Calu3 (cell line): ENCODE measurements around the gene HHAT. TPM values are rescaled to one million over a fixed set of nuclear protein-coding genes. Genes with fewer than 3 reads are reported as not detected.
"Not testable (repeated sequence)": the region's sequence is repeated elsewhere in the genome, so short reads cannot be mapped to it uniquely, and the experiment has no call there.

ENCODE experiments used
- BruUV-seq: library from RNA; stranded (reverse); fragments of 400-500 nt; replicated peaks from 2 replicates; lab custom pipeline; 2021; lab: Mats Ljungman, UMichigan
- CTCF ChIA-PET: fragments of 300-600 bp; sonication (Branson Sonifier 250); formaldehyde crosslinking; loops from one replicate; lab custom pipeline; 2022; ENCODE audit warnings: antibody characterized with exemption; lab: Charles Lee
- DNase-seq: peaks from one replicate; pipeline ENCODE4 v3.0.0; 2022
- H3K27ac Mint-ChIP-seq: one replicate; pipeline ENCODE4 v1.8.0; 2022; ENCODE audit warnings: mixed read lengths; ENCODE audit not compliant: unreplicated experiment
- H3K27me3 Mint-ChIP-seq: one replicate; pipeline ENCODE4 v1.8.0; 2022; ENCODE audit warnings: mixed read lengths; ENCODE audit not compliant: unreplicated experiment
- H3K36me3 Mint-ChIP-seq: one replicate; pipeline ENCODE4 v1.8.0; 2022; ENCODE audit warnings: mild to moderate bottlenecking, moderate library complexity, mixed read lengths; ENCODE audit not compliant: insufficient read depth, unreplicated experiment
- H3K4me1 Mint-ChIP-seq: one replicate; pipeline ENCODE4 v1.8.0; 2022; ENCODE audit warnings: mild to moderate bottlenecking, low read depth, mixed read lengths; ENCODE audit not compliant: unreplicated experiment
- H3K4me3 Mint-ChIP-seq: one replicate; pipeline ENCODE4 v1.8.0; 2022; ENCODE audit warnings: mild to moderate bottlenecking, low read depth, moderate library complexity, mixed read lengths; ENCODE audit not compliant: unreplicated experiment
- H3K9me3 Mint-ChIP-seq: one replicate; pipeline ENCODE4 v1.8.0; 2022; ENCODE audit warnings: low read depth, mixed read lengths; ENCODE audit not compliant: unreplicated experiment
- CTCF ChIP-seq: fragments of 200-600 bp; IDR thresholded peaks from one replicate; pipeline ENCODE4 v1.8.0; 2022; ENCODE audit warnings: antibody characterized with exemption; ENCODE audit not compliant: unreplicated experiment
- intact Hi-C: fragments of 100-400 bp; cut with micrococcal nuclease; formaldehyde crosslinking; loops from one replicate; pipeline ENCODE4 v1.10.0; 2022; ENCODE audit not compliant: unreplicated experiment
- total RNA-seq: library from RNA; stranded (reverse); gene quantifications from 2 replicates; pipeline ENCODE4 v1.2.3, GENCODE V29; 2022

The HHAT gene
- total RNA-seq, 1 experiment from 2014 or later = 5.8 TPM

DNA sequence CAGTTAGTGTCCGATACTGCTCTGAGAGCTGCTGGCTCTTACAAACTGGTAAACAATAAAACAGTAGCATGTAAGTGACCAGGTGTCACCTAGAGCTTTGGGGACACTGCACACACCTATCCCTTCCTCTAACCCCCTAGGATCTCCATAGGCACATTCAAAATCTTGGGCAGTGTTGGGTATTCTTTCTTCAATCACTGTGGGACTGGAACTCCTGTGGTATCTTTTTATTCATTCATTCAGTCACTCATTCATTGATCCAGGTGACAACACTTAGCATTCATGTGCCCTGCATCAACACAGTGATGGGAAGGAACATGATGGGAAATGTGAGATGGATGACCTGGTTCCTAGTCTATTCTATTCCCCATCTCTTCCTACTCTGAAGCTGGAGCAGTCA is 73.9 kb downstream of the HHAT start:
- CTCF ChIA-PET = interaction anchor here (1.2 to 2.2 kb wide), 2 partner anchors 29 to 42 kb away, joined by 3 to 6 read pairs; no protein-coding TSS in a partner anchor

DNA sequence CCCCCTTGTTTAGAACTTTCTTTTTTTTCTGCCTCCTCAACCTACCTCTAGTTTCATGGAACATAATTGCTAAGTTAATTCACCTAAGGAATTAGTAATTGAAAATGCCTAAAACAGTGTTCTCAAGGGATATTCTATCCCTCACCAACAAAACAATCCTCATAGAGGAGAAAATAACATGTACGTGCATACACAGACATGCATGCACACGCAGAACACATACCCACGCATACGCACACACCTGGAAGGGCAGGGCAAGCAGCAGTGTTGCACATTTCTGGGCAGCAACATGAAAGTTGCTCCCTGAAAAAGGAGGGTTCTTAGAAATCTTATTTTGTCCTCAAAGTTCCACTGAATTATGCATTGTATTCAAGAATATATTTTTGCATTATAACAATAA is 76.6 kb downstream of the HHAT start:
- peaks cover 6% of the 10 kb centered on the region for H3K4me1 Mint-ChIP-seq
- no peak overlapping the region for H3K4me3 Mint-ChIP-seq
- BruUV-seq = no TSS peak
- H3K9me3 Mint-ChIP-seq = no peaks in the 10 kb centered on the region
- H3K27me3 Mint-ChIP-seq = no peaks in the 10 kb centered on the region
- CTCF ChIA-PET = no interaction called here
- H3K36me3 Mint-ChIP-seq = no peaks in the 10 kb centered on the region
- intact Hi-C loops = no loop called here
- no peak for TF ChIP-seq CTCF
- DNase-seq = no peak
- no peak overlapping the region for H3K27ac Mint-ChIP-seq

More for the DNA sequence above, 73.9 kb downstream of the HHAT start:
- Mint-ChIP-seq H3K4me1 (peaks cover 8% of the 10 kb centered on the region), H3K36me3 (no peaks in the 10 kb centered on the region), H3K4me3 (no peak overlapping the region), H3K9me3 (no peaks in the 10 kb centered on the region), H3K27ac (no peak overlapping the region), H3K27me3 (no peaks in the 10 kb centered on the region)
- DNase-seq = no peak
- TF ChIP-seq CTCF = no peak
- no TSS peak for BruUV-seq
- intact Hi-C loops = loop anchor here (5.0 kb wide), 1 partner anchor 1110 kb away; no protein-coding TSS in a partner anchor

GRCh38 chr1:210406341-210406740 is 77.6 kb downstream of the HHAT start:
- H3K9me3 Mint-ChIP-seq, BruUV-seq, CTCF ChIA-PET, H3K36me3 Mint-ChIP-seq, H3K27ac Mint-ChIP-seq, H3K4me3 Mint-ChIP-seq, H3K27me3 Mint-ChIP-seq, DNase-seq, H3K4me1 Mint-ChIP-seq: not testable (repeated sequence)
- intact Hi-C loops = loop anchor here (2.0 kb wide), 1 partner anchor 42 kb away; no protein-coding TSS in a partner anchor

GRCh38 chr1:210407207-210407886 is 78.6 kb downstream of the HHAT start:
- TF ChIP-seq CTCF = peak; percentile 64
- intact Hi-C loops = loop anchor here (1.0 to 2.0 kb wide), 2 partner anchors 41 to 728 kb away; no protein-coding TSS in a partner anchor
- no TSS peak for BruUV-seq
- Mint-ChIP-seq H3K27me3 (no peaks in the 10 kb centered on the region), H3K9me3 (no peaks in the 10 kb centered on the region), H3K36me3 (no peaks in the 10 kb centered on the region), H3K4me3 (no peak overlapping the region), H3K27ac (no peak overlapping the region), H3K4me1 (no peaks in the 10 kb centered on the region)
- CTCF ChIA-PET = interaction anchor here (0.6 kb wide), 1 partner anchor 15 kb away, joined by 3 read pairs; no protein-coding TSS in a partner anchor
- peak; percentile 70 for DNase-seq

- Mint-ChIP-seq H3K4me1 (no peaks in the 10 kb centered on the region), H3K36me3 (no peaks in the 10 kb centered on the region), H3K4me3 (no peak overlapping the region), H3K27me3 (no peaks in the 10 kb centered on the region), H3K27ac (no peak overlapping the region), H3K9me3 (no peaks in the 10 kb centered on the region)
- no peak for TF ChIP-seq CTCF
- intact Hi-C loops = loop anchor here (1.0 to 2.0 kb wide), 2 partner anchors 41 to 727 kb away; no protein-coding TSS in a partner anchor
- CTCF ChIA-PET = no interaction called here
- no TSS peak for BruUV-seq
- no peak for DNase-seq
These were observed 79.2 kb downstream of the HHAT start for GRCh38 chr1:210407887-210408252.
